Aorta (tissue), 5 donors: ENCODE data around the gene MIDN. TPM values are rescaled to one million over a fixed set of nuclear protein-coding genes. Genes with fewer than 3 reads are reported as not detected.
"Not testable (repeated sequence)": the region's sequence is repeated elsewhere in the genome, so short reads cannot be mapped to it uniquely, and the experiment has no call there.

Experiments used
- ATAC-seq: fragments of 200-7000 bp; cut with Tn5 transposase; one replicate; pipeline ENCODE4 v1.9.1; 2022; ENCODE audit warnings: moderate library complexity; ENCODE audit not compliant: low FRiP score
- DNase-seq, 2 donors: peaks; one replicate each; pipeline ENCODE4 v3.0.0-alpha.2; 2020
- H3K27ac ChIP-seq, 2 donors: one replicate each; pipeline ENCODE4 v1.5.1; 2013; ENCODE audit warnings: low read length in 2 of 2, mild to moderate bottlenecking in 2 of 2, moderate library complexity in 2 of 2, control low read depth in 1 of 2, inconsistent platforms in 1 of 2, low read depth in 1 of 2
- H3K27me3 ChIP-seq, 2 donors: one replicate each; pipeline ENCODE4 v1.6.1; 2013; ENCODE audit warnings: control low read depth in 1 of 2, low read length in 1 of 2, mild to moderate bottlenecking in 1 of 2, moderate library complexity in 1 of 2; ENCODE audit not compliant: insufficient read depth in 2 of 2, control insufficient read depth in 1 of 2
- H3K36me3 ChIP-seq, 2 donors: one replicate each; pipeline ENCODE4 v1.6.1; 2013; ENCODE audit warnings: control low read depth in 1 of 2, low read length in 1 of 2, mild to moderate bottlenecking in 1 of 2; ENCODE audit not compliant: insufficient read depth in 2 of 2, control insufficient read depth in 1 of 2
- H3K4me1 ChIP-seq, 2 donors: one replicate each; pipeline ENCODE4 v1.6.1; 2013; ENCODE audit warnings: low read length in 2 of 2, control low read depth in 1 of 2, mild to moderate bottlenecking in 1 of 2, moderate library complexity in 1 of 2; ENCODE audit not compliant: insufficient read depth in 2 of 2, control insufficient read depth in 1 of 2
- H3K4me3 ChIP-seq, 2 donors: one replicate each; pipeline ENCODE4 v1.5.1; 2013; ENCODE audit warnings: low read length in 2 of 2, control low read depth in 1 of 2, mild to moderate bottlenecking in 1 of 2
- H3K9me3 ChIP-seq: one replicate; pipeline ENCODE4 v1.6.1; 2013; ENCODE audit warnings: mild to moderate bottlenecking, low read length; ENCODE audit not compliant: control insufficient read depth
- WGBS, 2 donors: extraction: QIAGEN DNeasy Blood & Tissue Kit; methylation state at CpG; one replicate each; pipeline ENCODE4 v1.1.7; 2013; 5-methylcytosine and 5-hydroxymethylcytosine counted together
- intact Hi-C, 2 donors: fragments of 100-400 bp; cut with DNase I; formaldehyde crosslinking; loops; one replicate each; pipeline versions ENCODE4 v1.14.2 to v1.15.0; 2022
- polyA plus RNA-seq, 2 donors: library from polyadenylated mRNA; stranded (reverse); fragments of 200-250 nt; gene quantifications; one replicate each; pipeline ENCODE4 v1.2.3, GENCODE V29; 2013
- total RNA-seq, 2 donors: library from RNA; stranded (reverse); fragmentation: NEBNext Ultra II Directional; extraction: Animal tissue kit (Norgen Biotek cat#: 25700); gene quantifications; one replicate each; pipeline ENCODE4 v1.2.1, GENCODE V29; 2021
- donor health status: healthy with polysubstance abuse.
- donor health status: Bipolar disorder and iron deficiency.
- donor health status: DM: no; HTN: no; CAD: no.
- donor health status: DM: no; HTN: no; CAD: no.
- donor health status: DM: yes; HTN: yes; CAD: no.

Gene MIDN
- total and polyA plus RNA-seq, 4 donors, result 11.8 to 121 (median 69.7) TPM

GRCh38 chr19:1240925-1241324 is 7.5 kb upstream of the MIDN start:
- no peaks in the 10 kb centered on the region for H3K4me1 ChIP-seq
- no peak for DNase-seq
- no peaks in the 10 kb centered on the region for H3K27me3 ChIP-seq
- H3K9me3 ChIP-seq, result no peaks in the 10 kb centered on the region
- intact Hi-C loops, result no loop called here
- no peak for ATAC-seq
- no peak overlapping the region for H3K27ac ChIP-seq
- WGBS, 2 donors, result 64% methylated on average over 15 of the region's 15 CpGs
- no peak overlapping the region for H3K4me3 ChIP-seq
- no peaks in the 10 kb centered on the region for H3K36me3 ChIP-seq

DNA sequence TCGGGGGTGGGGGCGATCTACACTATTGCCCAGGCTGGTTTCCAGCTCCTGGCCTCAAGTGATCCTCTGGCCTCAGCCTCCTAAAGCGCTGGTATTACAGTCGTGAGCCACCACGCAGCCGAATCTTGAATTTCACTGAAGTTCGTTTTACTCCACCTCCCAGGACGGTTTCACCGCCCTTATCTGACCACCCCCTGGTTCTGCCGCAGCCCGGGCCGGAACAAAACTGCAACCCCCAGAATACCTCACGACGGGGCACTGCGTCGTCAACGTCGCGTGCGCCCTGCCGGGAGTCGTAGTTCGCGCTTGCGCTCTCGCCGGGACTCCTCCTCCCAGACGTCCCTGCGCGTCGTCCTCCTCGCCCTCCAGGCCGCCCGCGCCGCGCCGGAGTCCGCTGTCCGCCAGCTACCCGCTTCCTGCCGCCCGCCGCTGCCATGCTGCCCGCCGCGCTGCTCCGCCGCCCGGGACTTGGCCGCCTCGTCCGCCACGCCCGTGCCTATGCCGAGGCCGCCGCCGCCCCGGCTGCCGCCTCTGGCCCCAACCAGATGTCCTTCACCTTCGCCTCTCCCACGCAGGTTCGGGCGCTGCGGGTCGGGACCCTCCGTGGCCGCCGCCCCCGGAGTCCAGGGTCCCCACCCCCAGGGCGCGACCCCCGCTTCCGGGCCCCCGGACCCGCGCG is 6.8 kb upstream of the MIDN start, which contains the start of gene ATP5F1D:
Gene ATP5F1D, plus strand, starts transcription at position 335 of the 679 bp plus-strand sequence. Its CDS starts 100 bp downstream, at position 435.
- intact Hi-C loops, result no loop called here

DNA sequence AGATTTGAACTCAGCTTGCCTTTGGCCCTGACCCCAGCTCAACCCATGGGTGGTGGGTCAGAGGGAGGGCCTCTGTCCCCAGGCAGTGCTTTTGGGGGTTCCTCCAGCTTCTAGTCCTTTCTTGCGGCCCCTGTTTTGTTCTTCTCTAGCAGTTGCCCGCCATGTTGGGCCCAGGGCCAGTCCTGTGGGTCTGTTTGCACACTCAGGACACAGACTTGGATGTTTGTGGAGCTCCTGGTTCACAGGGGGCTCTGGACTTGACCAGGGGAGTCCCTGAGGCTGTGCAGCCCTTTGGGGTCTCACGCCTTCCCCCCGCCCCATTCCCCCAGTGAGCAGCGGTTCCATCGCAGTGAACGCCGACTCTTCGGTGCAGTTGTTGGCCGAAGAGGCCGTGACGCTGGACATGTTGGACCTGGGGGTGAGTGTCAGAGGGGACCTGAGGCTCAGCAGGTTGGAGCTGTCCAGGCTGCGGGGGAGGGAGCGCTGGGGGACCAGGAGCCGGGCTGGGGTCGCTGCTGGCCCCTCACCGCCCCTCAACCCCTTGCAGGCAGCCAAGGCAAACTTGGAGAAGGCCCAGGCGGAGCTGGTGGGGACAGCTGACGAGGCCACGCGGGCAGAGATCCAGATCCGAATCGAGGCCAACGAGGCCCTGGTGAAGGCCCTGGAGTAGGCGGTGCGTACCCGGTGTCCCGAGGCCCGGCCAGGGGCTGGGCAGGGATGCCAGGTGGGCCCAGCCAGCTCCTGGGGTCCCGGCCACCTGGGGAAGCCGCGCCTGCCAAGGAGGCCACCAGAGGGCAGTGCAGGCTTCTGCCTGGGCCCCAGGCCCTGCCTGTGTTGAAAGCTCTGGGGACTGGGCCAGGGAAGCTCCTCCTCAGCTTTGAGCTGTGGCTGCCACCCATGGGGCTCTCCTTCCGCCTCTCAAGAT is 4.4 kb upstream of the MIDN start:
- Histone ChIP-seq H3K4me1 (no peaks in the 10 kb centered on the region), H3K4me3 (no peak overlapping the region), H3K36me3 (no peaks in the 10 kb centered on the region), H3K27ac (peak overlapping the region in 1 of 2 donors; percentile 81), H3K9me3 (no peaks in the 10 kb centered on the region), H3K27me3 (peaks cover 0 to 2% of the 10 kb centered on the region in 2 donors)
- intact Hi-C loops, result loop anchor here (1.0 kb wide), 1 partner anchor 23 kb away; no protein-coding TSS in a partner anchor
- 10 to 13% methylated on average over 30 to 33 of the region's 33 CpGs for WGBS, 2 donors
- DNase-seq (peak; percentile 93 to 95), ATAC-seq (peak; percentile 68)

More for the DNA sequence above, 6.8 kb upstream of the MIDN start, which contains the start of gene ATP5F1D:
- peak within 1 kb of the TSS in 1 of 2 donors; percentile 82 for H3K27ac ChIP-seq
- peak; percentile 75 for ATAC-seq
- no peaks in the 10 kb centered on the region for H3K36me3 ChIP-seq
- no peaks in the 10 kb centered on the region for H3K4me1 ChIP-seq
- peak; percentile 97 to 99 for DNase-seq
- no peaks in the 10 kb centered on the region for H3K9me3 ChIP-seq
- 0% methylated on average over 68 to 79 of the region's 79 CpGs for WGBS, 2 donors
- no peaks in the 10 kb centered on the region for H3K27me3 ChIP-seq
- peak within 1 kb of the TSS; percentile 56 to 82 for H3K4me3 ChIP-seq

GRCh38 chr19:1244693-1245451 is 3.5 kb upstream of the MIDN start:
- ATAC-seq (peak; percentile 0), DNase-seq (peak; percentile 89 to 90)
- H3K27ac ChIP-seq, result peak overlapping the region in 1 of 2 donors; percentile 81
- H3K36me3 ChIP-seq, result no peaks in the 10 kb centered on the region
- H3K9me3 ChIP-seq, result no peaks in the 10 kb centered on the region
- peaks cover 0 to 2% of the 10 kb centered on the region in 2 donors for H3K27me3 ChIP-seq
- H3K4me3 ChIP-seq, result no peak overlapping the region
- no peaks in the 10 kb centered on the region for H3K4me1 ChIP-seq
- intact Hi-C loops, result loop anchor here (1.0 kb wide), 1 partner anchor 22 kb away; no protein-coding TSS in a partner anchor
- 3 to 4% methylated on average over 29 to 31 of the region's 31 CpGs for WGBS, 2 donors

- H3K9me3 ChIP-seq, result no peaks in the 10 kb centered on the region
- H3K27me3 ChIP-seq, result peaks cover 0 to 2% of the 10 kb centered on the region in 2 donors
- no peaks in the 10 kb centered on the region for H3K4me1 ChIP-seq
- peak overlapping the region in 1 of 2 donors; percentile 81 for H3K27ac ChIP-seq
- no peaks in the 10 kb centered on the region for H3K36me3 ChIP-seq
- intact Hi-C loops, result no loop called here
- ATAC-seq, result no peak
- no peak overlapping the region for H3K4me3 ChIP-seq
- peak in 1 of 2 donors; percentile 85 for DNase-seq
- WGBS, 2 donors, result 42 to 45% methylated on average over 25 to 26 of the region's 26 CpGs
Measured at GRCh38 chr19:1245494-1246264, 2.7 kb upstream of the MIDN start.

- H3K36me3 ChIP-seq, ATAC-seq, intact Hi-C loops, H3K9me3 ChIP-seq, H3K4me1 ChIP-seq, DNase-seq, H3K27me3 ChIP-seq, H3K4me3 ChIP-seq: not testable (repeated sequence)
- peak overlapping the region in 1 of 2 donors; percentile 34 for H3K27ac ChIP-seq
- WGBS, 2 donors, result 79% methylated on average over 25 to 27 of the region's 27 CpGs
Measured at GRCh38 chr19:1246265-1247087, 1.9 kb upstream of the MIDN start.

- Histone ChIP-seq H3K4me3 (no peak overlapping the region), H3K4me1 (no peaks in the 10 kb centered on the region), H3K27ac (peak overlapping the region; percentile 19 to 91), H3K27me3 (peaks cover 0 to 2% of the 10 kb centered on the region in 2 donors), H3K9me3 (no peaks in the 10 kb centered on the region), H3K36me3 (no peaks in the 10 kb centered on the region)
- 54 to 63% methylated on average over 8 of the region's 8 CpGs for WGBS, 2 donors
- no peak for ATAC-seq
- intact Hi-C loops, result loop anchor here in 1 of 2 donors (1.0 kb wide), 1 partner anchor 19 kb away; no protein-coding TSS in a partner anchor
- no peak for DNase-seq
Measured at GRCh38 chr19:1247748-1248138, 640 bp upstream of the MIDN start.
